ENCODE measurements around the gene CNBD2. TPM values are rescaled to one million over a fixed set of nuclear protein-coding genes. Genes with fewer than 3 reads are reported as not detected.
"Not testable (repeated sequence)": the region's sequence is repeated elsewhere in the genome, so short reads cannot be mapped to it uniquely, and the experiment has no call there.

Gene CNBD2
- total RNA-seq, 2 experiments from 2014 or later: 5.7 to 7.1 TPM

DNA sequence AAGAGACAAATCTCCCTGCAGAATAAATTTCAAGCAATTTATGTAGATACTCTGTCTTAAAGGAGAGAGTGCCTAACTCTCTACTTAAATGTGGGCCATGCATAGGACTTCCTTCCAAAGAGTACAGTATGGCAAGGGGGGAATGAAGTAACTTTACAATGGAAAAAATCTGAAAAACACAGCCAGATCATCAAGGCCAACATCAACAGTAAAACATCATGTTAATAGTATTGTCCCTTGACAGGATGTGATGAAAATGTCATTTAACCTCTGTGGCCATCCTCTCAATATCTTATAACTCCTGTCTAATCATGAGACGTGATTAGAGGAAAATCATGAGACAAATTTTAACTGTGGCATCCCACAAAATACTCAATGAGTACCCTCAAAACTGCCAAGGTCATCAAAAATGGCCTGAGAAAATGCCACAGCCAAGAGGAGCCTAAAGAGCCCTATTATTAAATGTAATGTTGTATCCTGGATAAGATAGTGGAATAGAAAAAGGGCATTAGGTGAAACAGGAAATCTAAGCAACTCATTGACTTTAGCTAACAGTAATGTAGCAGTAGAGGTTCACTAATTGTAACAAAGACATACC lies 47.5 kb downstream of the CNBD2 start:
- DNase-seq: no peak
- H3K9me3 Mint-ChIP-seq: no peaks in the 10 kb centered on the region
- no peaks in the 10 kb centered on the region for H3K36me3 Mint-ChIP-seq
- H3K4me3 Mint-ChIP-seq: no peak overlapping the region
- ATAC-seq (ENCODE audit: low read depth): no peak
- POLR2A ChIA-PET: no interaction called here
- no peaks in the 10 kb centered on the region for H3K4me1 Mint-ChIP-seq
- peaks cover 3% of the 10 kb centered on the region for H3K27me3 Mint-ChIP-seq
- no peak overlapping the region for H3K27ac Mint-ChIP-seq

DNA sequence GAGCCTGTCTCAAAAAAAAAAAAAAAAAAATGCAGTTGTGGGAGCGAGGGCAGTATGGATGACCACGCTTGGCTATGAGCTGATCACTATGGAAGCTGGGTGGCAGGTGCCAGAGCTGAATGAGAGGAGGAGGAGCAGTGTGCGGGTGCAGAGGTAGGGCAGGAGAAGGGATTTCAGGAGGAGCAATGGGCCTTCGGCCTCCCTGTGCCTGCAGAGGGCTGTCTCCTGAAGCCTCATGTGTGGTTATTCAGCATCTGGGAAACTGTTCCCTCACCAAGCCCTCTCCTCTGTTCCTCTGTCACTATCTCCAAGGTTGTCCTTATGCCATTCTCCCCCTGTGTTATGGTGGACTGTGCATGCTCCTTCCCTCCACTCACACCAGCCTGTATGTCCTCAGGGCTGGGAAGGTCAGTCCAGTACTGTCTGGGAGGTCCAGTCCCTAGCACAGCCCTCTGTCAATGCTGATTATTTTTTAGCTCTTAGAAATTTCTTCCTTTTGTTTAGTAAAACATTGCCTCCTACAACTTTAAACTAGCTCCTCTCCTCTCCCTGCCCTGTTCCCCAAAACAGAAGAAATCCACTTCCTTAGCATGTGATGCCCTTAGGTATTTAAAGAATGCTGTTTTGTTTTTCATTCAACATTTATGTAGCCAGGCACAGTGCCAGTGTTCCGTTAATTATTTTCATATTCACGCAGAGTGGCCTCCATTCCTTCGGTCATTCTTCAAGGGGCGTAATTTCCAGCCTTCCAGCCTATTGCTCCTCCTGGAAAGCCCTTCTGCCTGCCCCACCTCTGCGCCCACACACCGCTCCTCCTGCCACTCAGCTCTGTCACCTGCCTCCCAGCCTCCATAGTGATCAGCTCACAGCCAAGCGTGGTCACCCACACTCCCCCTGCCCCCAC lies 48.9 kb downstream of the CNBD2 start:
- POLR2A ChIA-PET: no interaction called here

DNA sequence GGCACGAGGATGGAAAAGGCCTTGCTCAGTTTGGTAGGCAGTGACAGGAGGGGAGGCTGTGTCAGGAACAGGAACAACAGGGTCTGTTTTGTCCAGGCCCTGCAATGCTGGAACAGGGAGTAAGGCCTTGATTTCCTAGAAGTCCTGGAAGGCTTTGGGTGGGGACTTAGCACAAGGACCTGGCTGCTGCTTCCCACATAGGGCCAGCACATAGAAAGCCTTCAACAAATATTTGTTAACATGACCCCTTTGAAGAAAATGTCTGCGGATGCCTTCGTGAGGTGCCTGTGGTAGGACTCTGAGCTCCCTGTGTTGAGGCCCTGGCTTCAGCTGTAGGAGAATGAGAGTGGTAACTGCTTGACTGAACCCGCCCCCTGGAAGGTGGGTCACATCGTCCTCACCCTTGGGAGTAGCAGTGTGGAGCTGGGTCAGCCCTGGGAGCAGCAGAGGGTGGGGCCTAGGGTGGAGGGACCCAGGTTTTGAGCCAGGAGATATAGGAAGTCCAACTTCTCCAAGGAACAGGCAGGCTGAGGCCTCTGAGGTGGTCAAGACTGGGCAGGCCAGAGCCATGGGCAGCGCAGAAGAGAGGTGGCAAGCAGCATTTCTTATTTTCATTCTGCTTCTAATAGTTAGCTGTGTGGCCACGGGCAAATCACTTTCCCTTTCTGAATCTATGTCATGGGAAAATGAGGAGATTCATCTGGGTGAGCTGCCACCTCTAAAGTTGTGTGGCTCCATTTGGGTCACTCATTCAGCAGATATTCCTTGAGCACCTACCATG lies 50.0 kb downstream of the CNBD2 start:
- no peaks in the 10 kb centered on the region for H3K4me1 Mint-ChIP-seq
- H3K27me3 Mint-ChIP-seq: peaks cover 7% of the 10 kb centered on the region
- no peaks in the 10 kb centered on the region for H3K9me3 Mint-ChIP-seq
- DNase-seq (no peak), ATAC-seq (ENCODE audit: low read depth) (no peak)
- POLR2A ChIA-PET: no interaction called here
- H3K27ac Mint-ChIP-seq: no peak overlapping the region
- H3K36me3 Mint-ChIP-seq: no peaks in the 10 kb centered on the region
- no peak overlapping the region for H3K4me3 Mint-ChIP-seq

More for the DNA sequence above, 48.9 kb downstream of the CNBD2 start:
- Mint-ChIP-seq H3K27ac (no peak overlapping the region), H3K9me3 (no peaks in the 10 kb centered on the region), H3K4me3 (no peak overlapping the region), H3K4me1 (no peaks in the 10 kb centered on the region), H3K27me3 (peaks cover 7% of the 10 kb centered on the region), H3K36me3 (no peaks in the 10 kb centered on the region)
- ATAC-seq (ENCODE audit: low read depth): no peak
- DNase-seq: no peak

DNA sequence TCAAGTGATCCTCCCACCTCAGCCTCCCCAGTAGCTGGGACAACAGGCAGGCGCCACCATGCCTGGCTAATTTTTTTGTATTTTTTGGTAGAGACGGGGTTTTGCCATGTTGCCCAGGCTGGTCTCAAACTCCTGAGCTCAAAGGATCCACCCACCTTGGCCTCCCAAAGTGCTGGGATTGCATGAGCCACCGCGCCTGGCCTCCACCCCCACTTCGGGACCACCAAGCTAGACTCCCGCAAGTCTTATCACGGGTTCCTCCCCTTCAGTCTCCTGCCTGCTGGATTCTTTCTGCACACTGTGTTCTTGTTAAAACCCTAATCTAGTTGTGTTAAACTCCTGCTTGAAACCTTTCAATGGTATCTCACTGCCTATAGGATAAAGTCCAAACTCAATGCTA lies 57.7 kb downstream of the CNBD2 start:
- ATAC-seq (ENCODE audit: low read depth); H3K9me3 Mint-ChIP-seq; POLR2A ChIA-PET; H3K36me3 Mint-ChIP-seq; H3K4me3 Mint-ChIP-seq; H3K27ac Mint-ChIP-seq; DNase-seq; H3K4me1 Mint-ChIP-seq: not testable (repeated sequence)
- H3K27me3 Mint-ChIP-seq: peaks cover 16% of the 10 kb centered on the region

DNA sequence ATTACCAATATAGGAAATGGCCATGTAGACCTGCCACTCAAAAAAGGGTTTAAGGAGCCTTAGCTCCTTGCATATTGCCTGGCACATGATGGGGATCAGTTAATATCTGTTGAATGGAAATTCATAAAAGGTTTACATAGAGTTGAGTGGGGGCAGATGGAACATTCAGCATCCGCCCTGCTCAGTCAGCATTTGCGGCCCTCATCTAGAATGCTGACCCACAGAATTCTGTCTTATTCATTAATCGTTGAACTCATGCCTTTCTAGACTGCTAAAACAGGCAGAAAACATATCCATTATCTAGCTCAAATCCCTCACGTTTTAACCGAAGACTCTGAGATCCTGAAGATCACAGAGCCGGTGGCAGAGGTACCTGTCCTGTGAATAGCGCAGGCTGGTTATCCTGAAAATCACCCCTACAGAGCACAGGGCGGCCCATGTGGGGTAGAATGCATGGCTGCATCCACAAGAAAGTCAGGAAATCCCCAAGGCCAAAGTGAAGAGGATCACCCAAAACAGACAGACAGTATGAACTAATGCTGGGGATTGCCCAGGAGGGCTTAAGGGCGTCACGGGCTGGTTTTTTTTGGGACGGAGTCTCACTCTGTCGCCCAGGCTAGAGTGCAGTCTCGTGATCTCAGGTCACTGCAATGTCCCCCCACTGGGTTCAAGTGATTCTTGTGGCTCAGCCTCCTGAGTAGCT lies 59.9 kb downstream of the CNBD2 start:
- POLR2A ChIA-PET: no interaction called here
- no peak overlapping the region for H3K27ac Mint-ChIP-seq
- no peaks in the 10 kb centered on the region for H3K4me1 Mint-ChIP-seq
- no peaks in the 10 kb centered on the region for H3K9me3 Mint-ChIP-seq
- H3K36me3 Mint-ChIP-seq: no peaks in the 10 kb centered on the region
- peaks cover 13% of the 10 kb centered on the region for H3K27me3 Mint-ChIP-seq
- DNase-seq: no peak
- H3K4me3 Mint-ChIP-seq: no peak overlapping the region
- no peak for ATAC-seq (ENCODE audit: low read depth)

DNA sequence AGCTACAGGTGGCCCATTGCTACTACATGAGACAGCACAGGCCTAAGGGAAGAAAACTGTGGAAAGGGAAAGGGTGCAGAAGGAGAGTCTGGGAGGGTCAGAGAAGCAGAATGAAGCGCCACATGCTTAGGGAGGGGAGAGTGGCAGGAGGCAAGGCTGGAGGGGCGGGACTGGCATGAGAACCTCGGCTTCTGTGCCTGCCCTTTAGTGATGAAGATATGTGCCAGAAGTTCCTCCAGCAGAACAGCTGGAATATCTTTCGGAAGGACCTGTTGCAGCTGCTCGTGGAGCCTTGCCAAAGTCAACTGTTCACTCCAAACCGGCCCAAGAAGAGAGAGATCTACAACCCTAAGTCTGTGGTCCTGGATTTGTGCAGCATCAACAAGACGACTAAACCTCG lies 61.8 kb downstream of the CNBD2 start:
- POLR2A ChIA-PET: no interaction called here
- no peak overlapping the region for H3K27ac Mint-ChIP-seq

DNA sequence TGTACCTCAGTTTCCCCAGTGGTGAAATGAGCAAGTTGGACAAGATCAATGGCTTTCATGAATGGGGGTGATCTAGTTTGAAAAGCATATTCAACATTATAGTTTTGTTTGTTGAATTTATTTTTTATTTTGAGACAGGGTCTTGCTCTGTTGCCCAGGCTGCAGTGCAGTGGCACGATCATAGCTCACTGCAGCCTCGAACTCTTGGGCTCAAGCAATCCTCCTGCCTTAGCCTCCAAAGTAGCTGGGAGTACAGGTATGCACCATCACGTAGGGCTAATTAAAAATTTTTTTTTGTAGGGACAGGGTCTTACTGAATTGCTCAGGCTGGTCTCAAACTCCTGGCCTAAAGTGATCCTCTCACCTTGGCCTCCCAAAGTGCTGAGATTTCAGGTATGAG lies 63.4 kb downstream of the CNBD2 start:
- H3K4me1 Mint-ChIP-seq: no peaks in the 10 kb centered on the region
- POLR2A ChIA-PET: no interaction called here
- no peaks in the 10 kb centered on the region for H3K36me3 Mint-ChIP-seq
- no peak overlapping the region for H3K27ac Mint-ChIP-seq
- peaks cover 6% of the 10 kb centered on the region for H3K27me3 Mint-ChIP-seq
- no peak for ATAC-seq (ENCODE audit: low read depth)
- H3K9me3 Mint-ChIP-seq: no peaks in the 10 kb centered on the region
- no peak overlapping the region for H3K4me3 Mint-ChIP-seq
- DNase-seq: no peak

More for the DNA sequence above, 61.8 kb downstream of the CNBD2 start:
- H3K36me3 Mint-ChIP-seq: no peaks in the 10 kb centered on the region
- H3K27me3 Mint-ChIP-seq: peaks cover 13% of the 10 kb centered on the region
- no peak for DNase-seq
- no peaks in the 10 kb centered on the region for H3K4me1 Mint-ChIP-seq
- ATAC-seq (ENCODE audit: low read depth): no peak
- H3K4me3 Mint-ChIP-seq: no peak overlapping the region
- H3K9me3 Mint-ChIP-seq: no peaks in the 10 kb centered on the region

DNA sequence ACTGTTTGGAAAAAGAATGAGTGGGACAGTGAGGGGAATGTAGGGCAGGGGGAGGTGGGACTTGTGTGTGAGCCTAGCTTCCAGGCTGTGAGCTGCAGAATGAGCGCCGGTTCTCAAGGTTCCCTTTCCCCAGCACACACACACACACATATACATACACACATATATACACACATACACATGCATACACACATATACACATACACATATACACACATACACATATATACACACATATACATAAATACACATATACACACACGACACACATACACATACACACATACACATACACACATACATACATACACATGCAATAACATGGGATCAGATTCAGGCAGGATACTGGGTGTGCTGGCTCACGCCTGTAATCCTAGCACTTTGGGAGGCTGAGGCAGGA lies 66.5 kb downstream of the CNBD2 start:
- ATAC-seq (ENCODE audit: low read depth): no peak
- DNase-seq: no peak
- no peaks in the 10 kb centered on the region for H3K36me3 Mint-ChIP-seq
- H3K4me3 Mint-ChIP-seq: no peak overlapping the region
- no peaks in the 10 kb centered on the region for H3K27me3 Mint-ChIP-seq
- no peak overlapping the region for H3K27ac Mint-ChIP-seq
- H3K9me3 Mint-ChIP-seq: no peaks in the 10 kb centered on the region
- POLR2A ChIA-PET: no interaction called here
- H3K4me1 Mint-ChIP-seq: no peaks in the 10 kb centered on the region

DNA sequence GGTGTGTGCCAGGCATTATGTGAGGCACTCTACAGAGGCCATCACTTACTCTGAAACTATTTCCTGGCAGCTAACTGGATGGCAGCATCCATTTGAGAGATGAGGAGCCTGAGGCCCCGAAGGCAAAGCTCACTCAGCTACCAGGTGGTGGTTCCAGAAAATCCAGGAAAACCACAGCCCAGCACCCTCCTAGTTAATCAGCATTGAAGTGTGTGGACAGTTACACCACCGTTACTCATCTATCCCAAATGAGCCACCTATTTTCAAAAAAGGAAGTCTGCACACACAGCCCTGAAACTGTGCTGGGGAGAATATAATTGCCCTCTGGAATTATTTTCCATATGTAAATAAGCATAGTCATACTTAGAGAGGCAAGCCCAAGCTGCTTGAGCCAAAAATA lies 67.4 kb downstream of the CNBD2 start:
- DNase-seq (no peak), ATAC-seq (ENCODE audit: low read depth) (no peak)
- H3K4me3 Mint-ChIP-seq: no peak overlapping the region
- H3K9me3 Mint-ChIP-seq: no peaks in the 10 kb centered on the region
- H3K27ac Mint-ChIP-seq: no peak overlapping the region
- POLR2A ChIA-PET: no interaction called here
- H3K36me3 Mint-ChIP-seq: no peaks in the 10 kb centered on the region
- H3K4me1 Mint-ChIP-seq: no peaks in the 10 kb centered on the region
- H3K27me3 Mint-ChIP-seq: no peaks in the 10 kb centered on the region

DNA sequence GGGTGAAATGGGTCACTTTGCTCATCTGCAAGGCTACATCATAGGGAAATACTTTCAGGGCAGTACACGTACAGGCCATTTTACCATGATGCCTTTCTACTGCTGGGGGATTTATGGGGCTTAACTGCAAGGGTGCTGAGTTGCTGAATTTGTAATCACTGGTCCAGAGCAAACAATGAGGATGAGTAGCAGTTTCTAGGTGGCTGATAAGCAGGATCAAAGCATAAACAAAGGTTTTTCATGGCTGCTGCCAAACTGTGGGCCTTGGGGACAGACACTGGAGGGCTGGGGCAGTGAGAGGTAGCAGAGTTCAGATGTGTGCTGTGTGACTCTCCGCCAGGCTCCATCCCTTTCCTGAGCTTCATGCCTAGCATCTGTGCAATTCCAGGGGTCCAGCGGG lies 68.3 kb downstream of the CNBD2 start:
- H3K4me3 Mint-ChIP-seq: no peak overlapping the region
- ATAC-seq (ENCODE audit: low read depth) (no peak), DNase-seq (no peak)
- H3K4me1 Mint-ChIP-seq: no peaks in the 10 kb centered on the region
- POLR2A ChIA-PET: no interaction called here
- no peaks in the 10 kb centered on the region for H3K27me3 Mint-ChIP-seq
- H3K27ac Mint-ChIP-seq: no peak overlapping the region
- no peaks in the 10 kb centered on the region for H3K36me3 Mint-ChIP-seq
- no peaks in the 10 kb centered on the region for H3K9me3 Mint-ChIP-seq

DNA sequence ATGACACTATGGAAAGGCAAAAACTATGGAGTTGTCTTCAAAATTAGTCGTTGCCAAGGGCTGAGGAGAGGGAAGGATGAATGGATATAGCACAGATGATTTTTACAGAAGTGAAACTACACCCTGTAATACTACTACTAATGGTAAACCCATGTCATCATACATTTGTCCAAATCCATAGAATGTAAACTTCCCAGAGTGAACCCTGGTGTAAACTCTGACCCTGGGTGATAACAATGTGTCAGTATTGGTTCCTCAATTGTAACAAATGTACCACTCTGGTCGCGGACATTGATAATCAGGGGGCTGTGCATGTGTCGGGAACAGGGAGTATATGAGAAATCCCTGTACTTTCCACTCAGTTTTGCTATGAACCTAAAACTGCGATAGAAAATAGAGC lies 72.2 kb downstream of the CNBD2 start:
- no peak overlapping the region for H3K27ac Mint-ChIP-seq
- H3K4me3 Mint-ChIP-seq: no peak overlapping the region
- H3K9me3 Mint-ChIP-seq: no peaks in the 10 kb centered on the region
- POLR2A ChIA-PET: no interaction called here
- DNase-seq (no peak), ATAC-seq (ENCODE audit: low read depth) (no peak)
- H3K36me3 Mint-ChIP-seq: peaks cover 4% of the 10 kb centered on the region
- peaks cover 2% of the 10 kb centered on the region for H3K4me1 Mint-ChIP-seq
- no peaks in the 10 kb centered on the region for H3K27me3 Mint-ChIP-seq

DNA sequence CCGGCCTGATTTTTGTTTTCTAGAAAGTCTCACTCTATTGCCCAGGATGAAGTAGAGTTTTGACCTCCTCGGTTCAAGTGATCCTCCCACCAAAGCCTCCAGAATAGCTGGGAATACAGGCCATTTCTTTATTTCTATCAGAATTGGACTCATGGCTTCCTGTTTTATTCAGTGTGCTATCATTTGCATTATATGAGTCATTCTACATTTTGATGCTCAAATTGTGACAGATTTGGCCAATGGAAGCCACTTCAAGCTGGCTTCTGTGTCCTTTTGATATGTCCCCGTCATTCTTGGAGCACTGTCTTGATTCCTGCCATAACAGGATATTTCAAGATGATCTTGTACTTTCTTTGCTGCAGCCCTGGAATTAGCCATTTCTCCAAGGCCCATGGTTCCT lies 75.1 kb downstream of the CNBD2 start:
- H3K9me3 Mint-ChIP-seq: no peaks in the 10 kb centered on the region
- POLR2A ChIA-PET: no interaction called here
- no peak overlapping the region for H3K27ac Mint-ChIP-seq
- DNase-seq (no peak), ATAC-seq (ENCODE audit: low read depth) (no peak)
- peaks cover 11% of the 10 kb centered on the region for H3K4me1 Mint-ChIP-seq
- no peaks in the 10 kb centered on the region for H3K27me3 Mint-ChIP-seq
- H3K36me3 Mint-ChIP-seq: peaks cover 16% of the 10 kb centered on the region
- H3K4me3 Mint-ChIP-seq: no peak overlapping the region

DNA sequence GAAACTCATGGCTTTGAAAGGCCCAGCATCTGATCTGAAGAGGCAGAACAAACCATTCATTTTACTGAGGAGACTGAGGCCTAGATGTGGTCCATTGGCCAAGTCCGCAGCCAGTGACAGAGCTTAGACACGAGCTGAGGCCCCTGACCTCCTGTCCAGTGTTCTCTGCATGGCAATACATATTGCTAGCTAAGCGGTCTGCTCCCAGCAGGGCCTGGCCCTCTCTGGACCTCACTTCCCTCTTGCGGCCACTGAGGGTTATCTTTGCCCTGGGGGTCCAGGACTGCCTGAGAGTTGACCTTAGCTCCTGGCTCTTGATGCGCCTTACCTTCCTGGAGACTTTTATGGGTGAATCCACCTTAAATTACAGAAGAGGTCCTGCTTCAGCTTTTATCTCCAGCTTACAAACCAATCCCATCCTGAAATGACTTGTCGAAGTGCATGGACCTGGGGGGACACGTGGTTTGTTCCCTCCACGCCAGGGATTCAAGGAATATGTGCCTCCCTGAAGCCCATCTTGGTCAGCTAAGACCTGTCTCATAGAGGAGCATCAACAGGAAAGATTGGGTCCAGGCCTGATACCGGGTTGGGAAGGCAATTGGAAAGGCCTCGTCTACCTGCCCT lies 75.6 kb downstream of the CNBD2 start:
- ATAC-seq (ENCODE audit: low read depth): no peak
- Mint-ChIP-seq H3K4me3 (no peak overlapping the region), H3K4me1 (peaks cover 16% of the 10 kb centered on the region), H3K36me3 (peaks cover 21% of the 10 kb centered on the region), H3K27ac (no peak overlapping the region), H3K9me3 (no peaks in the 10 kb centered on the region), H3K27me3 (no peaks in the 10 kb centered on the region)
- POLR2A ChIA-PET: no interaction called here
- no peak for DNase-seq

Measured in activated naive CD8-positive, alpha-beta T cell treated with anti-CD3 and anti-CD28 coated beads, Interleukin-2, amount 10 ng/mL, durations not matched to agents 7 days and 5 days (primary cell).